Naive thymus-derived CD8-positive, alpha-beta T cell (primary cell): ENCODE measurements around the gene EMILIN1. TPM values are rescaled to one million over a fixed set of nuclear protein-coding genes. Genes with fewer than 3 reads are reported as not detected.

Experiments
- ATAC-seq, 2 donors: fragments of 150-1000 bp; cut with Tn5 transposase in 1 of 2; sonication (Bioruptor Pico), chemical (Tn5 transposase) in 1 of 2; 1 replicate in 1 of 2; 2 replicates in 1 of 2; pipeline ENCODE4 v1.10.0; 2021; ENCODE audit warnings: mild to moderate bottlenecking in 2 of 2, moderate library complexity in 2 of 2
- POLR2A ChIA-PET: fragments of 350-600 bp; sonication (Branson Sonifier 250); formaldehyde crosslinking; loops from one replicate; lab custom pipeline; 2021; ENCODE audit warnings: antibody characterized with exemption; lab: Charles Lee
- DNase-seq, 10 donors: peaks; one replicate each; pipeline versions ENCODE4 v3.0.0 to v3.0.0-alpha.2; 2020 to 2022
- H3K27ac Mint-ChIP-seq, 10 donors: one replicate each; pipeline ENCODE4 v1.8.0; 2020 to 2022; ENCODE audit warnings: mild to moderate bottlenecking in 10 of 10, mixed read lengths in 10 of 10, moderate library complexity in 4 of 10, inconsistent platforms in 1 of 10
- H3K27me3 Mint-ChIP-seq, 5 donors: one replicate each; pipeline ENCODE4 v1.8.0; 2021 to 2022; ENCODE audit warnings: mixed read lengths in 5 of 5
- H3K36me3 Mint-ChIP-seq, 3 donors: one replicate each; pipeline ENCODE4 v1.8.0; 2020 to 2022; ENCODE audit warnings: mixed read lengths in 3 of 3, mild to moderate bottlenecking in 2 of 3, inconsistent platforms in 1 of 3
- H3K4me1 Mint-ChIP-seq, 4 donors: one replicate each; pipeline ENCODE4 v1.8.0; 2021 to 2022; ENCODE audit warnings: mixed read lengths in 4 of 4
- H3K4me3 Mint-ChIP-seq, 10 donors: one replicate each; pipeline ENCODE4 v1.8.0; 2020 to 2022; ENCODE audit warnings: mild to moderate bottlenecking in 10 of 10, mixed read lengths in 10 of 10, moderate library complexity in 6 of 10, inconsistent platforms in 1 of 10
- H3K9me3 Mint-ChIP-seq, 9 donors: one replicate each; pipeline ENCODE4 v1.8.0; 2020 to 2022; ENCODE audit warnings: mixed read lengths in 9 of 9, mild to moderate bottlenecking in 3 of 9, inconsistent platforms in 1 of 9, moderate library complexity in 1 of 9
- polyA plus RNA-seq, 3 donors: library from polyadenylated mRNA; unstranded; fragments of 300-500 nt; fragmentation: Illumina TruSeq; gene quantifications; one replicate each; pipeline ENCODE4 v1.2.3, GENCODE V29; 2021
- total RNA-seq, 8 experiments: library from RNA in 2 of 8; stranded (reverse) in 2 of 8; gene quantifications; one replicate each; pipeline ENCODE4 v1.2.3 and lab custom pipeline; 2021 to 2026

EMILIN1 gene
- total and polyA plus RNA-seq, 5 experiments from 2014 or later, result 0.41 to 1.1 (median 0.90) TPM

- Mint-ChIP-seq H3K27me3 (no peaks in the 10 kb centered on the region), H3K9me3 (no peaks in the 10 kb centered on the region), H3K27ac (peak overlapping the region in 2 of 10 donors; percentile 43 to 63), H3K4me1 (peaks cover 6 to 13% (median 7%) of the 10 kb centered on the region in 4 donors), H3K36me3 (peaks cover 0 to 29% (median 2%) of the 10 kb centered on the region in 3 donors), H3K4me3 (no peak overlapping the region)
- no peak for ATAC-seq
- DNase-seq, result no peak
- POLR2A ChIA-PET, result interaction anchor here (0.6 to 17.0 kb wide), 2 partner anchors 12 to 1335 kb away, joined by 3 to 270 read pairs; partner anchors contain the start of gene OST4
Observed at GRCh38 chr2:27057184-27057583, 21.2 kb upstream of the EMILIN1 start.

GRCh38 chr2:27058210-27058609 lies 20.2 kb upstream of the EMILIN1 start:
- ATAC-seq (no peak), DNase-seq (no peak)
- POLR2A ChIA-PET, result interaction anchor here (0.6 to 17.0 kb wide), 3 partner anchors 7 to 281 kb away, joined by 3 to 270 read pairs (median 15); partner anchors contain the start of genes AGBL5 and OST4
- H3K27ac Mint-ChIP-seq, result no peak overlapping the region
- no peak overlapping the region for H3K4me3 Mint-ChIP-seq
- no peaks in the 10 kb centered on the region for H3K27me3 Mint-ChIP-seq
- H3K4me1 Mint-ChIP-seq, result peaks cover under 1 to 18% (median 7%) of the 10 kb centered on the region in 4 donors
- peaks cover 0 to 29% (median 2%) of the 10 kb centered on the region in 3 donors for H3K36me3 Mint-ChIP-seq
- no peaks in the 10 kb centered on the region for H3K9me3 Mint-ChIP-seq

GRCh38 chr2:27059141-27059820 lies 19.1 kb upstream of the EMILIN1 start:
- Mint-ChIP-seq H3K36me3 (peaks cover 0 to 26% (median 2%) of the 10 kb centered on the region in 3 donors), H3K27me3 (no peaks in the 10 kb centered on the region), H3K27ac (peak overlapping the region in 2 of 10 donors; percentile 17 to 41), H3K4me1 (peaks cover 0 to 24% (median 9%) of the 10 kb centered on the region in 4 donors), H3K9me3 (no peaks in the 10 kb centered on the region), H3K4me3 (no peak overlapping the region)
- ATAC-seq, result no peak
- POLR2A ChIA-PET, result interaction anchor here (0.7 to 17.0 kb wide), 4 partner anchors 8 to 26 kb away, joined by 4 to 270 read pairs (median 10); partner anchors contain the start of genes AGBL5, KHK and OST4
- DNase-seq, result no peak

- H3K4me3 Mint-ChIP-seq, result no peak overlapping the region
- H3K9me3 Mint-ChIP-seq, result no peaks in the 10 kb centered on the region
- no peaks in the 10 kb centered on the region for H3K27me3 Mint-ChIP-seq
- no peak for ATAC-seq
- peak overlapping the region in 3 of 10 donors; percentile 14 to 48 (median 39) for H3K27ac Mint-ChIP-seq
- H3K4me1 Mint-ChIP-seq, result peaks cover 0 to 19% (median 9%) of the 10 kb centered on the region in 4 donors
- POLR2A ChIA-PET, result interaction anchor here (1.9 to 17.0 kb wide), 3 partner anchors 9 to 25 kb away, joined by 6 to 270 read pairs (median 15); partner anchors contain the start of genes AGBL5, KHK and OST4
- no peak for DNase-seq
- H3K36me3 Mint-ChIP-seq, result peaks cover 0 to 28% (median 0%) of the 10 kb centered on the region in 3 donors
Observed at GRCh38 chr2:27060323-27060722, 18.1 kb upstream of the EMILIN1 start.

- no peak overlapping the region for H3K27ac Mint-ChIP-seq
Observed at GRCh38 chr2:27065128-27065527, 13.3 kb upstream of the EMILIN1 start.

GRCh38 chr2:27067385-27067784 lies 11.0 kb upstream of the EMILIN1 start:
- H3K4me1 Mint-ChIP-seq, result peaks cover 32 to 67% (median 53%) of the 10 kb centered on the region in 4 donors
- H3K4me3 Mint-ChIP-seq, result no peak overlapping the region
- DNase-seq, result no peak
- H3K27me3 Mint-ChIP-seq, result no peaks in the 10 kb centered on the region
- no peaks in the 10 kb centered on the region for H3K9me3 Mint-ChIP-seq
- ATAC-seq, result no peak
- POLR2A ChIA-PET, result interaction anchor here (0.9 to 13.8 kb wide), 3 partner anchors 11 to 30 kb away, joined by 6 to 270 read pairs (median 197); partner anchors contain the start of genes AGBL5, EMILIN1 and KHK
- peak overlapping the region in 6 of 10 donors; percentile 33 to 81 (median 50) for H3K27ac Mint-ChIP-seq
- peaks cover 0 to 46% (median 0%) of the 10 kb centered on the region in 3 donors for H3K36me3 Mint-ChIP-seq

More at GRCh38 chr2:27065128-27065527, 13.3 kb upstream of the EMILIN1 start:
- no peak overlapping the region for H3K4me3 Mint-ChIP-seq
- DNase-seq (no peak), ATAC-seq (no peak)
- H3K36me3 Mint-ChIP-seq, result peaks cover 0 to 48% (median 0%) of the 10 kb centered on the region in 3 donors
- POLR2A ChIA-PET, result interaction anchor here (13.8 to 17.0 kb wide), 2 partner anchors 4 to 9 kb away, joined by 270 read pairs; partner anchors contain the start of genes AGBL5 and OST4
- no peaks in the 10 kb centered on the region for H3K27me3 Mint-ChIP-seq
- peaks cover 25 to 54% (median 39%) of the 10 kb centered on the region in 4 donors for H3K4me1 Mint-ChIP-seq
- H3K9me3 Mint-ChIP-seq, result no peaks in the 10 kb centered on the region

- H3K4me3 Mint-ChIP-seq, result peak overlapping the region; percentile 3 to 98 (median 96)
- H3K27ac Mint-ChIP-seq, result peak overlapping the region in 8 of 10 donors; percentile 20 to 99 (median 84)
- no peaks in the 10 kb centered on the region for H3K9me3 Mint-ChIP-seq
- peaks cover 38 to 72% (median 63%) of the 10 kb centered on the region in 4 donors for H3K4me1 Mint-ChIP-seq
- DNase-seq, result no peak
- no peak for ATAC-seq
- POLR2A ChIA-PET, result interaction anchor here (9.0 to 13.8 kb wide), 2 partner anchors 13 to 15 kb away, joined by 197 to 270 read pairs; partner anchors contain the start of genes AGBL5, EMILIN1 and KHK
- H3K36me3 Mint-ChIP-seq, result peaks cover 0 to 44% (median 0%) of the 10 kb centered on the region in 3 donors
- H3K27me3 Mint-ChIP-seq, result no peaks in the 10 kb centered on the region
Observed at GRCh38 chr2:27069436-27069835, 9.0 kb upstream of the EMILIN1 start.

- Mint-ChIP-seq H3K4me3 (peak overlapping the region; percentile 93 to 98 (median 98)), H3K27me3 (no peaks in the 10 kb centered on the region), H3K4me1 (peaks cover 43 to 78% (median 69%) of the 10 kb centered on the region in 4 donors), H3K27ac (peak overlapping the region; percentile 20 to 99 (median 97)), H3K36me3 (peaks cover 0 to 40% (median 0%) of the 10 kb centered on the region in 3 donors), H3K9me3 (no peaks in the 10 kb centered on the region)
- ATAC-seq (no peak), DNase-seq (no peak)
- POLR2A ChIA-PET, result interaction anchor here (9.0 to 13.8 kb wide), 2 partner anchors 14 kb away, joined by 197 to 270 read pairs; partner anchors contain the start of genes AGBL5, EMILIN1 and KHK
Observed at GRCh38 chr2:27069961-27070618, 8.3 kb upstream of the EMILIN1 start.

- H3K27me3 Mint-ChIP-seq, result no peaks in the 10 kb centered on the region
- POLR2A ChIA-PET, result interaction anchor here (0.6 to 13.8 kb wide), 10 partner anchors 13 to 142 kb away, joined by 3 to 270 read pairs (median 6); partner anchors contain the start of genes ABHD1, AGBL5, ATRAID and EMILIN1
- no peak for DNase-seq
- peak overlapping the region; percentile 94 to 99 (median 97) for H3K27ac Mint-ChIP-seq
- peak in 1 of 2 donors; percentile 18 for ATAC-seq
- H3K4me1 Mint-ChIP-seq, result peaks cover 46 to 82% (median 73%) of the 10 kb centered on the region in 4 donors
- no peaks in the 10 kb centered on the region for H3K9me3 Mint-ChIP-seq
- H3K4me3 Mint-ChIP-seq, result peak overlapping the region; percentile 93 to 98 (median 98)
- H3K36me3 Mint-ChIP-seq, result peaks cover 0 to 39% (median 0%) of the 10 kb centered on the region in 3 donors
Observed at GRCh38 chr2:27070653-27071276, 7.7 kb upstream of the EMILIN1 start.

- peak within 1 kb of the TSS; percentile 94 to 99 (median 97) for H3K27ac Mint-ChIP-seq
Observed at GRCh38 chr2:27071277-27071989, 7.0 kb upstream of the EMILIN1 start, which contains the start of gene OST4. Gene OST4 (minus strand): TSS chr2:27071654.

More at GRCh38 chr2:27071277-27071989, 7.0 kb upstream of the EMILIN1 start, which contains the start of gene OST4:
- ATAC-seq (peak; percentile 87 to 91), DNase-seq (peak; percentile 80 to 90 (median 88))
- Mint-ChIP-seq H3K36me3 (peaks cover 0 to 33% (median 0%) of the 10 kb centered on the region in 3 donors), H3K9me3 (no peaks in the 10 kb centered on the region), H3K4me3 (peak within 1 kb of the TSS; percentile 93 to 98 (median 98)), H3K27me3 (no peaks in the 10 kb centered on the region), H3K4me1 (peaks cover 45 to 83% (median 76%) of the 10 kb centered on the region in 4 donors)
- POLR2A ChIA-PET, result interaction anchor here (0.6 to 13.8 kb wide), 12 partner anchors 13 to 592 kb away, joined by 3 to 270 read pairs (median 5); partner anchors contain the start of genes ABHD1, AGBL5, ATRAID and EIF2B4
